K562 (cell line): Measurements from ENCODE around the gene CYRIA. TPM values are rescaled to one million over a fixed set of nuclear protein-coding genes. Genes with fewer than 3 reads are reported as not detected.

Source experiments
- ETV1 ChIP-seq: fragments of 450-650 bp; conservative IDR thresholded peaks from 2 replicates; pipeline ENCODE4 v1.6.1; 2016; ENCODE audit warnings: missing genetic modification characterization, control low read depth, low read depth, missing compliant biosample characterization
- ETV6 ChIP-seq, 3 experiments: fragments of 150-350 bp in 1 of 3; sonication (generic) in 1 of 3; formaldehyde crosslinking in 1 of 3; IDR thresholded peaks; 2 replicates each; pipeline versions ENCODE4 v1.6.1 to v1.8.0; 2014 to 2022; ENCODE audit warnings: borderline replicate concordance in 2 of 3, low read depth in 2 of 3, antibody characterized with exemption in 1 of 3, low read length in 1 of 3, mild to moderate bottlenecking in 1 of 3, missing genetic modification reagents in 1 of 3
- HMG20B ChIP-seq: fragments of 250-450 bp; sonication (Bioruptor Pico); IDR thresholded peaks from 2 replicates; pipeline ENCODE4 v1.5.0; 2021; ENCODE audit warnings: mild to moderate bottlenecking
- NR2F6 ChIP-seq: fragments of 450-650 bp; formaldehyde crosslinking; IDR thresholded peaks from 2 replicates; pipeline ENCODE4 v1.4.0; 2020; ENCODE audit warnings: mild to moderate bottlenecking
- PBX2 ChIP-seq, 2 experiments: IDR thresholded peaks in 1 of 2; conservative IDR thresholded peaks in 1 of 2; 2 replicates each; pipeline ENCODE4 v1.6.1; 2016; ENCODE audit warnings: low read depth in 2 of 2, mild to moderate bottlenecking in 1 of 2, missing compliant biosample characterization in 1 of 2, missing genetic modification characterization in 1 of 2, moderate library complexity in 1 of 2
- POLR2A ChIP-seq: fragments of 450-650 bp; conservative IDR thresholded peaks from 2 replicates; pipeline ENCODE4 v1.6.1; 2016
- PURB ChIP-seq: sonication (generic); formaldehyde crosslinking; IDR thresholded peaks from 2 replicates; pipeline ENCODE4 v1.9.0; 2021; ENCODE audit warnings: low read depth, mild to moderate bottlenecking, missing genetic modification reagents
- ZNF232 ChIP-seq: sonication (generic); formaldehyde crosslinking; IDR thresholded peaks from 2 replicates; pipeline ENCODE4 v1.8.0; 2022; ENCODE audit warnings: mild to moderate bottlenecking, missing genetic modification reagents
- ZNF354B ChIP-seq: fragments of 250-450 bp; sonication (Bioruptor Pico); IDR thresholded peaks from 2 replicates; pipeline ENCODE4 v1.4.0; 2020
- ZNF696 ChIP-seq: fragments of 250-450 bp; sonication (Bioruptor Pico); conservative IDR thresholded peaks from 2 replicates; pipeline ENCODE4 v1.4.0; 2020; ENCODE audit warnings: mild to moderate bottlenecking, moderate library complexity
- ZNF780A ChIP-seq: fragments of 250-450 bp; sonication (Bioruptor Pico); IDR thresholded peaks from 2 replicates; pipeline ENCODE4 v1.5.0; 2021; ENCODE audit warnings: mild to moderate bottlenecking
- ZSCAN32 ChIP-seq: fragments of 450-650 bp; formaldehyde crosslinking; IDR thresholded peaks from 2 replicates; pipeline ENCODE4 v1.4.0; 2020; ENCODE audit warnings: mild to moderate bottlenecking, moderate library complexity
- polyA plus RNA-seq, 8 experiments: library from polyadenylated mRNA; depleted of rRNA in 4 of 8; stranded (reverse) in 5 of 8; unstranded in 3 of 8; fragments of >200 nt; fragmentation: Nextera tagmentation in 2 of 8; fragmentation: Illumina TruSeq in 1 of 8; extraction: Ambion mirVana in 2 of 8; extraction: Trizol in 1 of 8; gene quantifications; 2 replicates each; pipeline versions ENCODE4 v1.2.1 to v1.2.3, GENCODE V29; 2011 to 2014; ENCODE audit warnings: inconsistent platforms in 1 of 8, missing spikeins in 1 of 8
- total RNA-seq, 7 experiments: library from RNA; depleted of rRNA in 6 of 7; stranded (reverse); fragments of >200 nt in 6 of 7; fragmentation: Illumina TruSeq in 2 of 7; extraction: Trizol in 2 of 7; gene quantifications; 2 replicates each; pipeline versions ENCODE4 v1.2.1 to v1.2.3, GENCODE V29; 2011 to 2021; ENCODE audit warnings: low replicate concordance in 1 of 7
- TF ChIP-seq, protein P1 (sequence below): fragments of 150-350 bp; conservative IDR thresholded peaks from 2 replicates; pipeline ENCODE4 v1.6.1; 2014; ENCODE audit warnings: low read length
- TF ChIP-seq, protein P2 (sequence below): IDR thresholded peaks from 2 replicates; pipeline ENCODE4 v1.6.1; 2016; ENCODE audit warnings: missing genetic modification characterization, missing compliant biosample characterization

The CYRIA gene
- total and polyA plus RNA-seq, 9 of the 15 experiments (the other 6 are each of a cell fraction or from before 2014, with no cell fraction given), result 0.84 to 5.6 (median 3.0) TPM

GRCh38 chr2:16653799-16654198 lies 11.8 kb downstream of the CYRIA start (continued):
- TF ChIP-seq, protein P1, sequence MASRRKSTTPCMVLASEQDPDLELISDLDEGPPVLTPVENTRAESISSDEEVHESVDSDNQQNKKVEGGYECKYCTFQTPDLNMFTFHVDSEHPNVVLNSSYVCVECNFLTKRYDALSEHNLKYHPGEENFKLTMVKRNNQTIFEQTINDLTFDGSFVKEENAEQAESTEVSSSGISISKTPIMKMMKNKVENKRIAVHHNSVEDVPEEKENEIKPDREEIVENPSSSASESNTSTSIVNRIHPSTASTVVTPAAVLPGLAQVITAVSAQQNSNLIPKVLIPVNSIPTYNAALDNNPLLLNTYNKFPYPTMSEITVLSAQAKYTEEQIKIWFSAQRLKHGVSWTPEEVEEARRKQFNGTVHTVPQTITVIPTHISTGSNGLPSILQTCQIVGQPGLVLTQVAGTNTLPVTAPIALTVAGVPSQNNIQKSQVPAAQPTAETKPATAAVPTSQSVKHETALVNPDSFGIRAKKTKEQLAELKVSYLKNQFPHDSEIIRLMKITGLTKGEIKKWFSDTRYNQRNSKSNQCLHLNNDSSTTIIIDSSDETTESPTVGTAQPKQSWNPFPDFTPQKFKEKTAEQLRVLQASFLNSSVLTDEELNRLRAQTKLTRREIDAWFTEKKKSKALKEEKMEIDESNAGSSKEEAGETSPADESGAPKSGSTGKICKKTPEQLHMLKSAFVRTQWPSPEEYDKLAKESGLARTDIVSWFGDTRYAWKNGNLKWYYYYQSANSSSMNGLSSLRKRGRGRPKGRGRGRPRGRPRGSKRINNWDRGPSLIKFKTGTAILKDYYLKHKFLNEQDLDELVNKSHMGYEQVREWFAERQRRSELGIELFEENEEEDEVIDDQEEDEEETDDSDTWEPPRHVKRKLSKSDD, result no peak
- TF ChIP-seq ZNF232 (CRISPR knock-in tag), result no peak
- no peak for TF ChIP-seq ETV1 (tag)
- TF ChIP-seq ZNF696, result no peak
- no peak for TF ChIP-seq PBX2 (CRISPR knock-in tag; IDR thresholded peaks at IDR 0.05; ENCODE audit: low read depth)
- TF ChIP-seq PBX2 (tag; conservative IDR thresholded peaks at IDR 0.05; ENCODE audit: low read depth), result peak; percentile 90
- no peak for TF ChIP-seq HMG20B (CRISPR knock-in tag)
- TF ChIP-seq ZNF354B (CRISPR knock-in tag), result no peak
- no peak for TF ChIP-seq POLR2A
- no peak for TF ChIP-seq ZNF780A (CRISPR knock-in tag)
- no peak for TF ChIP-seq ZSCAN32
- TF ChIP-seq, protein P2, sequence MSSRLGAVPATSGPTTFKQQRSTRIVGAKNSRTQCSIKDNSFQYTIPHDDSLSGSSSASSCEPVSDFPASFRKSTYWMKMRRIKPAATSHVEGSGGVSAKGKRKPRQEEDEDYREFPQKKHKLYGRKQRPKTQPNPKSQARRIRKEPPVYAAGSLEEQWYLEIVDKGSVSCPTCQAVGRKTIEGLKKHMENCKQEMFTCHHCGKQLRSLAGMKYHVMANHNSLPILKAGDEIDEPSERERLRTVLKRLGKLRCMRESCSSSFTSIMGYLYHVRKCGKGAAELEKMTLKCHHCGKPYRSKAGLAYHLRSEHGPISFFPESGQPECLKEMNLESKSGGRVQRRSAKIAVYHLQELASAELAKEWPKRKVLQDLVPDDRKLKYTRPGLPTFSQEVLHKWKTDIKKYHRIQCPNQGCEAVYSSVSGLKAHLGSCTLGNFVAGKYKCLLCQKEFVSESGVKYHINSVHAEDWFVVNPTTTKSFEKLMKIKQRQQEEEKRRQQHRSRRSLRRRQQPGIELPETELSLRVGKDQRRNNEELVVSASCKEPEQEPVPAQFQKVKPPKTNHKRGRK (tag), result no peak
- no peak for TF ChIP-seq ETV6 (IDR thresholded peaks at IDR 0.05; ENCODE audit: borderline replicate concordance in 1 of 2, low read depth in 2 of 2, low read length in 1 of 2)
- no peak for TF ChIP-seq ETV6 (CRISPR knock-in tag; IDR thresholded peaks at IDR 0.05; ENCODE audit: borderline replicate concordance)
- TF ChIP-seq NR2F6 (CRISPR knock-in tag), result no peak
- no peak for TF ChIP-seq PURB
